ENCODE results near the gene EXOC3L2. TPM values are rescaled to one million over a fixed set of nuclear protein-coding genes. Genes with fewer than 3 reads are reported as not detected.

EXOC3L2 gene
- total and polyA plus RNA-seq, 9 donors, result 0.63 to 3.2 (median 1.2) TPM; not detected in 1

GRCh38 chr19:45182758-45183157 is 62.4 kb downstream of the EXOC3L2 start:
- intact Hi-C loops (cut with DNase I), result no loop called here
- TF ChIP-seq EP300 (IDR thresholded peaks at IDR 0.05) (no peak), POLR2A (IDR thresholded peaks at IDR 0.05) (no peak), CTCF (IDR thresholded peaks at IDR 0.05) (no peak)
- Histone ChIP-seq H3K9me3 (no peaks in the 10 kb centered on the region), H3K27me3 (no peaks in the 10 kb centered on the region), H3K27ac (no peak overlapping the region), H3K4me1 (ENCODE audit: insufficient read depth) (peaks cover 2% of the 10 kb centered on the region), H3K36me3 (no peaks in the 10 kb centered on the region), H3K4me3 (no peak overlapping the region)
- 90 to 91% (median 91%) methylated on average over 4 of the region's 4 CpGs for WGBS, 3 donors
- no peak for DNase-seq

- no peak overlapping the region for H3K27ac ChIP-seq
- no peak for DNase-seq
- intact Hi-C loops (cut with DNase I), result no loop called here
- H3K27me3 ChIP-seq, result no peaks in the 10 kb centered on the region
- no peak overlapping the region for H3K4me3 ChIP-seq
- no peak for TF ChIP-seq CTCF (IDR thresholded peaks at IDR 0.05)
- TF ChIP-seq EP300 (IDR thresholded peaks at IDR 0.05), result no peak
- no peak for TF ChIP-seq POLR2A (IDR thresholded peaks at IDR 0.05)
- 73 to 80% (median 77%) methylated on average over 7 of the region's 7 CpGs for WGBS, 3 donors
- H3K36me3 ChIP-seq, result no peaks in the 10 kb centered on the region
- H3K4me1 ChIP-seq (ENCODE audit: insufficient read depth), result peaks cover 7% of the 10 kb centered on the region
- H3K9me3 ChIP-seq, result no peaks in the 10 kb centered on the region
These were observed 64.3 kb downstream of the EXOC3L2 start for GRCh38 chr19:45180936-45181335.

GRCh38 chr19:45179892-45180370 is 65.3 kb downstream of the EXOC3L2 start:
- intact Hi-C loops (cut with DNase I), result no loop called here
- TF ChIP-seq EP300 (IDR thresholded peaks at IDR 0.05), result no peak
- no peak for TF ChIP-seq CTCF (IDR thresholded peaks at IDR 0.05)
- no peak for TF ChIP-seq POLR2A (IDR thresholded peaks at IDR 0.05)

GRCh38 chr19:45179072-45179891 is 65.9 kb downstream of the EXOC3L2 start:
- DNase-seq, result peak; percentile 44 to 73 (median 59)
- Histone ChIP-seq H3K4me3 (peak overlapping the region; percentile 75), H3K27me3 (no peaks in the 10 kb centered on the region), H3K27ac (peak overlapping the region; percentile 2 to 71), H3K9me3 (no peaks in the 10 kb centered on the region), H3K4me1 (ENCODE audit: insufficient read depth) (peaks cover 7% of the 10 kb centered on the region), H3K36me3 (no peaks in the 10 kb centered on the region)
- intact Hi-C loops (cut with DNase I), result no loop called here
- WGBS, 3 donors, result 1% methylated on average over 64 to 97 of the region's 97 CpGs
- TF ChIP-seq POLR2A (IDR thresholded peaks at IDR 0.05) (no peak), CTCF (IDR thresholded peaks at IDR 0.05) (no peak), EP300 (IDR thresholded peaks at IDR 0.05) (no peak)

More at GRCh38 chr19:45179892-45180370, 65.3 kb downstream of the EXOC3L2 start:
- H3K9me3 ChIP-seq, result no peaks in the 10 kb centered on the region
- peaks cover 7% of the 10 kb centered on the region for H3K4me1 ChIP-seq (ENCODE audit: insufficient read depth)
- peak overlapping the region; percentile 75 for H3K4me3 ChIP-seq
- no peak for DNase-seq
- no peaks in the 10 kb centered on the region for H3K27me3 ChIP-seq
- H3K27ac ChIP-seq, result no peak overlapping the region
- no peaks in the 10 kb centered on the region for H3K36me3 ChIP-seq
- 38 to 52% (median 45%) methylated on average over 9 of the region's 9 CpGs for WGBS, 3 donors
